HL-60 (cell line): ENCODE measurements around the gene FMO1.

Source experiments
- DNase-seq, 2 experiments: peaks; one replicate each; pipeline ENCODE4 v3.0.0-alpha.2; 2010 to 2020; ENCODE audit warnings: low read depth in 1 of 2, low spot score in 1 of 2
- H3K27ac ChIP-seq: fragments of 250-450 bp; sonication (Bioruptor Pico); replicated peaks from 2 replicates; pipeline ENCODE4 v1.5.1; 2020; ENCODE audit warnings: mild to moderate bottlenecking, moderate library complexity
- H3K27me3 ChIP-seq: fragments of 250-450 bp; sonication (Bioruptor Pico); 2 replicates; pipeline ENCODE4 v1.5.1; 2021; ENCODE audit warnings: mild to moderate bottlenecking, moderate library complexity; ENCODE audit not compliant: insufficient read depth, poor library complexity, severe bottlenecking
- H3K4me3 ChIP-seq: replicated peaks from 2 replicates; pipeline ENCODE4 v1.5.1; 2011; ENCODE audit warnings: mild to moderate bottlenecking, control low read depth, low read length; ENCODE audit not compliant: insufficient read depth
- GABPA ChIP-seq: IDR thresholded peaks from 2 replicates; pipeline ENCODE4 v1.6.1; 2012; ENCODE audit warnings: low read depth
- POLR2AphosphoS5 ChIP-seq: IDR thresholded peaks from 2 replicates; pipeline ENCODE4 v1.6.1; 2012; ENCODE audit warnings: low read depth
- SPI1 ChIP-seq: IDR thresholded peaks from 2 replicates; pipeline ENCODE4 v1.6.1; 2012; ENCODE audit warnings: low read depth, mild to moderate bottlenecking, borderline replicate concordance
- TF ChIP-seq, protein P1 (sequence below): IDR thresholded peaks from one replicate; pipeline ENCODE4 v1.5.1; 2011; ENCODE audit warnings: low read length, control low read depth, inconsistent platforms; ENCODE audit not compliant: insufficient read depth
- TF ChIP-seq, protein P2 (sequence below): IDR thresholded peaks from 2 replicates; pipeline ENCODE4 v1.6.1; 2012; ENCODE audit warnings: low read depth; ENCODE audit not compliant: insufficient replicate concordance

FMO1 gene

DNA sequence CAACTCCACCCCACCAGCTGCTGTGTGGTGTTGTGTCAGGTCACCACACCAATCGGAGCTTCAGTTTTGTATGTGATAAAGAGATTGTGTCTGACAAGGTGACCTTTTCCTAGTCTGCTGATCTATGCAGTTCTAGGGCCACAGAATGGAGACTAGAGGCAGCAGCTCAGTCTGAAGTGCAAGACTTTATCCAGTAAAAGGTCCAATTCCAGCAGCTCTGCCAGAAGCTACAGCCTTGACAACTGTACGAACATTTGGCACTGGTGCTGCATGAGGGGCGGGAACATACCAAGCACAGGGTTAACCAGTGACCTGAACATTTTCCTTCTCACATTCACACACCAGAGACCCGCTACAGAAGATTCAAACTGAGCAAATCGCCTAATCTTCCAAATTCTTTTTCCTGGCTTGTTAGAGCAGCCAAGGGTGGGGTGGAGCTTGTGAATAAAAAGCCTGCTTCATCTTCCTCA lies 9.3 kb downstream of the FMO1 start:
- no peak overlapping the region for H3K4me3 ChIP-seq
- TF ChIP-seq SPI1 (no peak), POLR2AphosphoS5 (no peak), GABPA (no peak)
- TF ChIP-seq, protein P1, sequence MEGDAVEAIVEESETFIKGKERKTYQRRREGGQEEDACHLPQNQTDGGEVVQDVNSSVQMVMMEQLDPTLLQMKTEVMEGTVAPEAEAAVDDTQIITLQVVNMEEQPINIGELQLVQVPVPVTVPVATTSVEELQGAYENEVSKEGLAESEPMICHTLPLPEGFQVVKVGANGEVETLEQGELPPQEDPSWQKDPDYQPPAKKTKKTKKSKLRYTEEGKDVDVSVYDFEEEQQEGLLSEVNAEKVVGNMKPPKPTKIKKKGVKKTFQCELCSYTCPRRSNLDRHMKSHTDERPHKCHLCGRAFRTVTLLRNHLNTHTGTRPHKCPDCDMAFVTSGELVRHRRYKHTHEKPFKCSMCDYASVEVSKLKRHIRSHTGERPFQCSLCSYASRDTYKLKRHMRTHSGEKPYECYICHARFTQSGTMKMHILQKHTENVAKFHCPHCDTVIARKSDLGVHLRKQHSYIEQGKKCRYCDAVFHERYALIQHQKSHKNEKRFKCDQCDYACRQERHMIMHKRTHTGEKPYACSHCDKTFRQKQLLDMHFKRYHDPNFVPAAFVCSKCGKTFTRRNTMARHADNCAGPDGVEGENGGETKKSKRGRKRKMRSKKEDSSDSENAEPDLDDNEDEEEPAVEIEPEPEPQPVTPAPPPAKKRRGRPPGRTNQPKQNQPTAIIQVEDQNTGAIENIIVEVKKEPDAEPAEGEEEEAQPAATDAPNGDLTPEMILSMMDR, result no peak
- TF ChIP-seq, protein P2, sequence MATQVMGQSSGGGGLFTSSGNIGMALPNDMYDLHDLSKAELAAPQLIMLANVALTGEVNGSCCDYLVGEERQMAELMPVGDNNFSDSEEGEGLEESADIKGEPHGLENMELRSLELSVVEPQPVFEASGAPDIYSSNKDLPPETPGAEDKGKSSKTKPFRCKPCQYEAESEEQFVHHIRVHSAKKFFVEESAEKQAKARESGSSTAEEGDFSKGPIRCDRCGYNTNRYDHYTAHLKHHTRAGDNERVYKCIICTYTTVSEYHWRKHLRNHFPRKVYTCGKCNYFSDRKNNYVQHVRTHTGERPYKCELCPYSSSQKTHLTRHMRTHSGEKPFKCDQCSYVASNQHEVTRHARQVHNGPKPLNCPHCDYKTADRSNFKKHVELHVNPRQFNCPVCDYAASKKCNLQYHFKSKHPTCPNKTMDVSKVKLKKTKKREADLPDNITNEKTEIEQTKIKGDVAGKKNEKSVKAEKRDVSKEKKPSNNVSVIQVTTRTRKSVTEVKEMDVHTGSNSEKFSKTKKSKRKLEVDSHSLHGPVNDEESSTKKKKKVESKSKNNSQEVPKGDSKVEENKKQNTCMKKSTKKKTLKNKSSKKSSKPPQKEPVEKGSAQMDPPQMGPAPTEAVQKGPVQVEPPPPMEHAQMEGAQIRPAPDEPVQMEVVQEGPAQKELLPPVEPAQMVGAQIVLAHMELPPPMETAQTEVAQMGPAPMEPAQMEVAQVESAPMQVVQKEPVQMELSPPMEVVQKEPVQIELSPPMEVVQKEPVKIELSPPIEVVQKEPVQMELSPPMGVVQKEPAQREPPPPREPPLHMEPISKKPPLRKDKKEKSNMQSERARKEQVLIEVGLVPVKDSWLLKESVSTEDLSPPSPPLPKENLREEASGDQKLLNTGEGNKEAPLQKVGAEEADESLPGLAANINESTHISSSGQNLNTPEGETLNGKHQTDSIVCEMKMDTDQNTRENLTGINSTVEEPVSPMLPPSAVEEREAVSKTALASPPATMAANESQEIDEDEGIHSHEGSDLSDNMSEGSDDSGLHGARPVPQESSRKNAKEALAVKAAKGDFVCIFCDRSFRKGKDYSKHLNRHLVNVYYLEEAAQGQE, result no peak
- H3K27ac ChIP-seq, result no peak overlapping the region
- no peaks in the 10 kb centered on the region for H3K27me3 ChIP-seq
- no peak for DNase-seq

DNA sequence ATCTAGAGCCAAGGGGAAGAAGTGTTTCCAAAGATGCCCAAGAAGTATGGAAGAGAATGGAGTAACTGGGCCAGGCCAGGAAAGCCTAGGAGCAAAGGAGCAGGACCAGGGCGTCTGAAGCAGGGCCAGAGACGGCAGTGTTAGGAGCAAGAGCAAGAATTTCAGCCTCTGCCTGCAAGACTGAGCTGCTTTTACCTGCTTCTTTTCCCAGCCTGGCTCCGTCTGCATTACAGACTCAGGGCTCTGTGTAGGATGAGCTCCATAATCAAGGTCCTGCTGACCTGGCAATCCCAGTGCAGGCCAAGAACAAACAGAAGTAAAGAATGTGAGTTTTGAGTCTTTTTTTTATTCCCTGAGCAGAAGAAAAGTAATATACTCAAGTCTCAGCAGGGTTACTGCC lies 10.1 kb downstream of the FMO1 start:
- TF ChIP-seq, protein P2, result no peak
- TF ChIP-seq GABPA, result no peak
- TF ChIP-seq, protein P1, result no peak
- no peak for TF ChIP-seq POLR2AphosphoS5
- TF ChIP-seq SPI1, result no peak
- Histone ChIP-seq H3K27me3 (no peaks in the 10 kb centered on the region), H3K4me3 (no peak overlapping the region), H3K27ac (no peak overlapping the region)
- DNase-seq, result no peak

DNA sequence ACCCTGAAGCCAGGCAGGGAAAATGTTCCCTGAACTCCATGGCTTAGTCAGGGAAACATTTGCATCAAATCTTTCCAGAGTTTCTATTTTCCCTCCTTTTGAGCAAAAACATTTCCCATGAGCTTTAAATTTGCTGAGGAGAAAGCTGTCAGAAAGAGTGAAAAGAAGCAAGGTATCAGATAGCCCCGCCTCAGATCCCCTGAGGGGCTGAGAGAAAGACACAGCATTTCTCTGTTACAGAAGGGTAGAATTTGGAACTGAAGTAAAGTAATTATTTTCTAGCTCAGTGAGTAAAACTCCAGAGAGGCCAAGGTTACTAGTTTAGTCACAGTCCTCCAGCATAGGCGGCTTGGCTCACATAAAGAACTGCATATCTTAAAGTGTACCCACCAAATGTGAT lies 10.6 kb downstream of the FMO1 start:
- no peaks in the 10 kb centered on the region for H3K27me3 ChIP-seq
- DNase-seq, result no peak
- H3K4me3 ChIP-seq, result no peak overlapping the region
- TF ChIP-seq POLR2AphosphoS5 (no peak), SPI1 (no peak), GABPA (no peak)
- TF ChIP-seq, protein P1, result no peak
- TF ChIP-seq, protein P2, result no peak
- H3K27ac ChIP-seq, result no peak overlapping the region
